ENCODE data around the gene DPP6.

DNA sequence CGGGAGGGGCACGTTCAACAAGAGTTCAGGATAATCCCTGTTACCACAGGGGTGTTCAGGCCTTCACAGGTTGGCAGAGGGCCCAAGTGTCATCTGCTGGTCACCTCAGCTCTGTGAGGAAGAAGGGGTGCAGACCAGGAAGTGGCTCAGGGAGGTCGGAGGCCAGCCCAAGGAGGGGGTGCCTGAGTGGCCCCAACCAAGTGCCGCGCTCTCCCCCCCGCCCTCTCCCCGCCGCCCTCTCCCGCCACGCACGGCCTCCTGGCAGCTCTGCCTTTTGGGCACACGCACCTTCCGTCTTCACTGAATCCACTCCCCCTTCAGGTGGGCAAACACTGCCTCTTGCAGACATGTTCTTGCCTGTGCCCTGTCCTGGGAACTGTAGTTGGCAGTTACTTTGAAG is 705.6 kb downstream of the DPP6 start:
- TF ChIP-seq CTCF (IDR thresholded peaks at IDR 0.05) (no peak), POLR2A (IDR thresholded peaks at IDR 0.05) (no peak)

Data from Peyer's patch (tissue), 4 donors.